GM21529 (cell line): ENCODE data around the gene NCKIPSD.
A peak's percentile ranks its signal among the peaks of the same experiment; 100 is the strongest.

ENCODE experiments used
- ATAC-seq: cut with Tn5 transposase; IDR thresholded peaks from one replicate; pipeline ENCODE4 v1.9.1; 2021; ENCODE audit not compliant: unreplicated experiment

The NCKIPSD gene

DNA sequence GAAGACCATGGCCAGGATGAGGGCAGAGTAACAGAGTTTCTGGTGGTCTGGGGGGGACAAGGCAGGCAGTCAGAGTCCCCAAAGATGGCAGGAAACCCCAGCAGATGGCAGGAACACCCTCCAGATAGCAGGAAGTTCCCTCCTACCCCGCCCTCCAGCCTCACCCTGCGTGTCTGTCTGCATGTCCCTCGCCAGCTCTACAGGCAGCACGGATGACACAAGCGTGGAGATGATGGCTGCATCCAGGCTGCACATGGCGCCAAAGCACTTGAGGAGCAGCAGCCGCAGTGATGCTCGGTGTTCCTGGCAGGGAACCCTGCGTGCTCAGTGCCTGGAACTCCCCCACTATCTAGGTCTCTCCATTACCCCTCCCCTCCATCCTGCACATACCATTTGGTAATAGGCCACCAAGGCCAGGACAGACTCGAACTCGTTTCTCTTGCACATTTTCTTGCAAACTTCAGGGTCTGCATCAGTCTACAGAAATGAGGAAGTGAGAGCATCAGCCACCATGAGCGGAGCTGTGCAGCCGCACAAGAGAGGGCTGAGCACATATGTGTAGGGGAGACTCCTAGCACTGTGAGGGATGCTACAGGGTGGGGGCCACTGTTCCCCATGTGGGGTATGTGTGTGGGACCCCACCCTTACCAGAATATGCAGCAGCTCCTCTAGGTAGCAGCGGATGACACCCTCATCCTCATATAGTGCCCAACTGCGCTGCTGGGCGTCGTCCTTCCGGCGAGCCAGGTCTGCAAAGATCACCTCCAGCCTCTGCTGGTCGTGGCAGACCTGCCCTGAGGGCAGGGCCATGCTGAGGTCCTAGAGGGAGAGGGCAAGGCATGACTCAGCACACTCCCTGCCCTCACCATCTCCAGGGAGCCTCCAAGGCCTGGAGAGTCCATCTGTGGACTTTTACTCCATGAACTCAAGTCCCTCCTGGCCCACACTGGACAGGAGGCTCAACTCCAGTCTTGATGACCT is 6.0 kb downstream of the NCKIPSD start:
- no peak for ATAC-seq

DNA sequence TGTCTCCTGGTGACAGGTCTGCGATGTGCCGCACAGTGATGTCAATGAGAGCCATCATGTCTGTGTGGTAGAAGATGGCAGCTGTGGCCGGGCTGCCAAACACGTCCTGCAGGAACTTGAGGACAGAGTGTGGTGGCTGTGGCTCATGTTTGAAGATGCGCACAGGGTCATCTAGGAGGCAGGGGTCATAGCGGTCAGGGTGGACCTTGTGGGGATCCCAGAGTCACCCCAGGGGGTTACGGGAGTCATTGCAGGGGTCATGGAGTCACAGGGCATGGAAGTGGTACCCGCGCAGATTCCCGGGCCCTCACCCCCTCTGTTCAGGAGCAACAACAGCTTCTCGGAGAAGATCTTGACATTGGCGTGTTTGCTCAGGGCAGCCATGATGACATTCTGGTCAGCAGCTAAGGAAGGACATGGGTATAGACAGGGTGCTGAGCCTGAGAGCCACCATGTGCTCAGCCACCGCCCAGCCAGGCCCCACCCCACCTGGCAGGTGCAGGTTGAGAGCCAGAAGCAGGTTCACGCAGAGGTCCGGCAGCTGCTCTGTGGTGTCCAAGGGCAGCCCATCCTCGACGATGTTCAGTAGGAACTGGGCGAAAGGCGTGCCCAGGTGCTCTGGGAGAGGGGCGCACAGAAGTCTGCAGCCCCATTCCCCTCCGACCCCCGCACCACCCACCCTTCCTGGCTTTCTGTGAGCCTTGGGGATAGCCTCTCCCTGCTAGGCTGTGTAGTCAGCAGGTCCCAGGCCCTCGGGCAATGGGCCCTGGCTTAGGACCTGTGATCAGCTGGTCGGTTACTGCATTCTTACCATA is 6.9 kb downstream of the NCKIPSD start:
- ATAC-seq, result no peak

DNA sequence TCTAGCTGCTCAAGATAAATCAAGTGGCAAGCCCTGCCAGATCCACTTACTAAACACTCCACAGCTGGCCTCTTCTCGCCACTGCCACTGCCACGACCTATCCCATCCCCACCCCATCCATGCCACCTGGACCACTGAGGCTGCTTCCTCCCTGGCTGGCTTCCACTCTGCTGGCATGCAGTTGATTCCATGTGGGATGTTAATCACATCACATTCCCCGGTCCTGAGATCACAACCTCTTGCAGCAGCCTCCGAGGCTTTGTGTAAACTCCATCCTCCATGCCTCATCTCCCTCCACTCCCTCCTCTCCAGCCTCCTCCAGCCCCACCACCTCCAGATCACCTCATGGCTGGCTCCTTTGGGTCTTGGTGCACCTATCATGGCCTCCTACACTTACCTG is 7.7 kb downstream of the NCKIPSD start:
- no peak for ATAC-seq

DNA sequence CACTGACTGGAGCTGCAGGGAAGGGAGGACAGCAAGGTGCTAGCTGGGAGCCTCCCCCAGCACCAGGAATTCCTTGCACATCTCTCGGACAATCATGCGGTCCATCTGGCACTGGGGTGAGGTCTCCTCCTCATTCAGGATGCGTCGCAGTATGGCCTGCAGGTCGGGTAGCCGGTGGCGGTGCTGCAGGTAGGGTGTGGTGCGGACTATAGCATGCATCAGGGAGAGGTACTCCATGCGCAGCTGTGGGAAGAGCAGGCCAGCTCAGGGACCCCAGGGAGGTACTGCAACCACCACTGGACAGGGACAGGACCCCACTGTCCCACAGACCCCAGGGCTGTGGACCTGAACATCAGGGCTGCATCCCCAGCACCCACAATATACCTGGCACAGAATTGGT is 11.2 kb downstream of the NCKIPSD start:
- no peak for ATAC-seq

DNA sequence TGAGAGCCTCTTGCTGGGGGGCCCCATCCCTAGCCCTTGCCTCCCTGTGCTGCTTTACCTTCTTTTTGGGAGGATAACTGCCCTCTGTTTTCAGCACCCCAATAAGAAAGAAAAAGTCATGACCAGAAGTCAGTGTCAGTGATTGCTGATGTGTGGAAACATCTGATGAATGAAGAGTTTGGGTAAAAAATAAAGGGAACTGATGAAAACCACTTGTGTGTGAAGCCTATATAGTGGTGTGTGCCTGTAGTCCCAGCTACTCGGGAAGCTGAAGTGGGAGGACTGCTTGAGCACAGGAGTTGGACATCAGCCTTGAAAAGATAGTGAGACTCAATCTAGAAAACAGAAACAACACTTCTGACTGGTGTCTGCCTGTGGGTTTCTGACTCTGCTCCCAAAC is 13.2 kb downstream of the NCKIPSD start:
- no peak for ATAC-seq

DNA sequence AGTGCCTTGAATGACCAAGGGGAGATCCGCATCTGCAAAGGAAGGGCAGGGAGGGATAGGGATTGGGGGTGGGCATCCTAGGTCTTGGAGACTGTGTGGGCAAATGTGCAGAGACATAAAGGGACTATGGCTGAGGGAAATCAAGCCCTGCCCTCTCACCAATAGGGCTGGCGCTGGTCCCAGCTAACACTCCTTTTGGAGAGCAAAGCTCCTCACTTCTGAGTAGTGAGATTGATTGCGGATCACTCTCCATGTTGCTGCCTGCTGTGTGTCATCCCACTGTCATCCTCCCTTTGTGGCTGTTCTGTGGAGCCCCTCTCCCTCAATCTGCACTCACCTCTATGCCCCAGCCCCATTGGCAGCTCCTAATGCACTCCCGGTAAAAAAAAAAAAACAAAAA is 20.8 kb downstream of the NCKIPSD start:
- no peak for ATAC-seq

DNA sequence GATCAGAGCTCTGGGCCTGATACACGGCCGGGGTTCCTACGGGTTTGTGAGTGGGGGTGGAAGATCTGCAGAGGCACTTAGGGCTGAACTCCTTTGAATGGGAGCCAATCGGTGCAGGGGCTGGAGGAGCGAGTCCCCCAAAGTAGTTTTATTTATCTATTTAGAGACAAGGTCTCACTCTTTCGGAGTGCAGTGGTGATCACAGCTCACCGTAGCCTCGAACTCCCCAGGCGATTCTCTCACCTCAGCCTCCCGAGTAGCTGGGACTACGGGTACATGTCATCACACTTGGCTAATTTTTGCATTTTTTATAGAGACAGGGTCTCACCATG is 21.4 kb downstream of the NCKIPSD start:
- no peak for ATAC-seq

DNA sequence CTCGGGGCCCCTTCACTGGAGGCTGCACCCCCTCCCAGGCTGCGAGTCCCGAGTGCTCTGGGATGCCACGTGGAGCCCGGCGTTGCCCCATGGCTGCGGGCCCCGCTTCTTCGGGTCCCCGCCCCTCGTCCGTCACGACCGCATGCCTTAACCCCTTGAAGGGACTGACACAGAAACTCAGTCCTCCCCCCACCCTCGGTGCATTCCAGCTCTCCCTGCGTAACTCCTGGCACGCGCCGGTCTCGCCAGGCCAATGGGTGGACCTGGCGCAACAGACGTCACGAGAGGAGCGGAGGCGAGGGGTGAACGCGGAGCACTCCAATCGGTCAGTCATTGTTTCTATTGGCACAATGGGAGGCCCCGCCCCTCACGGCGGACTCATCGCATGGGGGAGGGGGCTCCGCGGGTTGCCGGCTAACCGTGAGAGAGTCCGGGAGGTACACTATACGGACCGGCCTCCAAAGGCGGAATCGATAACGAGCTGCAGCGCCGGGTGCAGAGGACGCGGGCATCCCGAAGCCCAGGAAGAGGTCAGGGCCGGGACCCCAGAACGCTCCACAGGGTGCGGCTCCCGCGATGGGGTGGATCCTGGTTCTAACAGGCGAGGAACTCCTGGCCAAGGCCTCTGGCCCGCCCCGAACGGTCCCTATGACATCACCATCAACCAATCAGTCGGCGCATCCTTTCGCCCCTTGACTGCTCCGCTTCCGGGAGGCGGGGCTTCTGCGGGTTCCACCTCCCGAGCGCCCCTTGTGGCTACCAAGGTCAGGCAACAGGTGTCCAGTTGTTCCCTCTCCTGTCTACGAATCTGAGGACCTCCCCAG is 22.0 kb downstream of the NCKIPSD start:
- ATAC-seq, result peak; percentile 85

DNA sequence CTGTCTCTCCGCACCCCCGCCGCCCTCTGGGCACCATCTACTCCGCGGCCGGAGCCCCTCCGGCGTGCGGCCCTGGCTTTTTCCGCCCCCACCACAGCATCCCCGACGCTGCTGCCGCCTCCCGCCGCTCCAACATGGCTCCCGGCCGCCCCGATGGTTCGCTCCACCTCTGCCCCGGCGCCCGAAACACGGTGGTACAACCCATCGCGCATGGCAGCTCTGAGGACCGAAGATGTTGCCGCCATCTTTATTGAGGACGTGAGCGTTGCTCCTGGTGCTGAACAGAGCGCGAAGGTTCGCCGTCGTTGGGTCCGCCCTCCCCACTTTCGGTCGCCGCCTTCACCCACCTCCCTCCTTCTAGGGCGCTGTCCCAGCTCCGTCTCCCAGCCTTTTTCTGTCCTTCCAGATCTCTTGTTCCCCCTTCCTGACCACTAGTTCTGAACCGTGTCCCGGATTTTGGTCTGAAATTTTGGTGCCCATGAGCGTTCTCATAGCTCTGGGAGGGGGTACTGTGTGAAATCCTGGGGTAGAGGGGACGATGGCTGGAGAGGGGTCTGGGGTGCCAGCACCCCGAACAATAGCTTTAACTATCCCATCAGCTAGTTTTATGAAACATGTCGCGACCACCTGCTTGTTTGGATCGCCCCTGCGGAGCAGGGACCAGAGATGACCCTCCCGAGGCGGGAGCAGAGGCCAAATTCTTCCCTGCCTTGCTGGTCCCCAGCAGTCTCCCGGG is 22.8 kb downstream of the NCKIPSD start, which contains the start of gene CELSR3:
Gene CELSR3 (minus strand): TSS at position 134 of the 736 bp plus-strand sequence. CDS start 252 bp downstream, outside the sequence.
- ATAC-seq, result no peak

DNA sequence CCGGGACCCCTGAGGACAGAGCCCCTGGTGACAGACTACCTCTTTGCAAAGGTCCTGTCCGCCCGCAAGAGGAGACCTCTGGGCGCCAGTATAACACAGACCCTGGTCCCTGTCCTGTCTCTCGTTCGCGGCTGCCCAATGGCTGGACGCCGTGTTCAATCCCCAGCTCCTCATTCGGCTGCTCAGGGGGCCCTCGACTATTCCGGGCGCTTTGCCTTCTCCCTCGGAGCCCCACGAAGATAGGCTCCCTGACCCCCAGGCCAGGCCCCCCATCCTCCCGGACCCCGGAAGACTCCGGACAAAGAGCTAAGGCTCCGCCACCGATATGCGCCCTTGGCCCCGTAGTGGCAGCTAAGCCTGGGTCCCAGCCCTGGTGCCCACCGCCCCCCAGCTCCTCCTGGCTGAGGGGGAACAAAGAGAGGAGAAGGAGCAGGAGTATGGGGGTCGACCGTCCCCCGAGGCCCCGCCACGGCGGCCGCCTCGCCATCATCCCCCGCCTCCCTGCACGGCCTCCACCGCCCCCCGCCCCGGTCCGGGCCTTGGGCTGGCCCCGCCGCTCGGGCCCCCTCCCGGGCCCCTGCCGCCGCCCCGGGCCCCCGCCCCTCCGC is 23.5 kb downstream of the NCKIPSD start:
- no peak for ATAC-seq

DNA sequence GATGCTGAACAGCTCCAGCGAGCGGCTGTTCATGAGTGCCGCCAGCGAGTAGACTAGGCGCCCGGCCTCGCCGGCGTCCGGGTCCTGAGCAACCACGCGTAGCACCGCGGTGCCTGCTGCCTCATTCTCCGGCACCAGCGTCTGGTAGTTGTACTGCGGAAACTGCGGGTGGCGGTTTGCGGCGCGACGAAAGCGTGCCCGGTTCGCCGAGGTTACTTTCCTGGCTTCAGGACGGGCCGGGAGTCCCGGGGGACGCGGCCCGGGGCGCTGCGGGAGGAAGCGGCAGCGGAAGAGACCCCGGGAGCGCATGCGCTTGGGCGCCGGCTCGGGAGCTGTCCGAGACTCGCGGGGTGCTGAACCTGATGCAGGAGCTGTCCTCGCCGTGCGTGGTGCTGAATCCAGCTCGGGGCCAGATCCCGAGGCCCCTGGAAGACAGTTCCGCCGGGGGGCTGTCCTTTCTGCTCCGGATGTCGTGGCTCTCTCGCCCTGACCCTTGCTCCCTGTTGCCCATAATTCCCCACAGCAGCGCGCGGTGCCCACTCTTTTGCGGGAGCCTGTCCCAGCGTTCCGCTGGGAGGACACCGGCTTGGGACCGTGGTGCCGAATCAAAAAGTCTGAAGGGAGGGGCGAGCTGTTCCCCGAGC is 24.1 kb downstream of the NCKIPSD start:
- ATAC-seq, result no peak

DNA sequence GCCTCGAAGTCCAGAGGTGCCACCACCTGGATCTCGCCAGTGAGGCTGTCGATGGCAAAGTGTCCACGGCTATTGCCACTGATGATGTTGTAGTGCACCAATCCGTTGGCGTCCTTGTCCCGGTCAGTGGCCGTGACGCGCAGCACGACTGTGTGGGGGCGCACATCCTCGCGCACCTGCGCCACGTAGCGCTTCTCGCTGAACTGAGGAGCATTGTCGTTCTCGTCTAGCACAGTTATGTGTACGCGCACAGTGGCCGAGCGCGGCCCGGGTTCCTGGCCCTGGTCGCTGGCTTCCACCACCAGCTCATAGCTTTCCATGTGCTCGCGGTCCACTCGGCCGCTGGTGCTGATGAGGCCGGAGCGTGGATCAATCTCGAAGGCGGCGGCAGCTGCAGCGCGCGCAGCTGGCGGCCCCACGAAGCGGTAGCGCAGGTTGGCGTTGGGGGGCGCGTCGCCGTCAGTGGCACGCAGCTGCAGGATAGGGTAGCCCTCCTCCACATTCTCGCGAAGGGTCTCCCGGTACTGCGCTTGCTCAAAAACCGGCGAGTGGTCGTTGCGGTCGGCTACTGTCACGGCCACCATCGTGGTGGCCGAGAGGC is 24.8 kb downstream of the NCKIPSD start:
- ATAC-seq, result no peak

DNA sequence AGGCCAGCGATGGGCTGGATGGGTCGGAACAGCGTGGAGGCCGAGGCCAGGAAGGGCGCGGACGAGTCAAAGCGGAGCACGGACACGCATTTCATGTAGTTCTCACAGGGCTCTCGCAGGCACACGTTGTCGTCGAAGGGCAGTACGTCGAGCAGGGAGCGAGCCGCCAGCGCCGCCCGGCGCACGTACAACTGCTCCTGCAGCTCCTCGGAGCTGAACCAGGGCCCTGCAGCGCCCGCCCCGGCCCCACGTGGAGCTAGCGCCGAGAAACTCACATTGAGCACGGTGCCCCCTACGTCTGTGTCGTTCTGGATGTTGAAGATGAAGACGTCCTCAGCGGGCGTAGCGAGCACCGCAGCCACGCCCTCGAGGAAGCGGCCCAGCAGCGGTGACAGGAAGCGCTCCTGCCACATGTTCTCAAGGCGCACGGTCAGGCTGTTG is 28.9 kb downstream of the NCKIPSD start:
- ATAC-seq, result no peak

DNA sequence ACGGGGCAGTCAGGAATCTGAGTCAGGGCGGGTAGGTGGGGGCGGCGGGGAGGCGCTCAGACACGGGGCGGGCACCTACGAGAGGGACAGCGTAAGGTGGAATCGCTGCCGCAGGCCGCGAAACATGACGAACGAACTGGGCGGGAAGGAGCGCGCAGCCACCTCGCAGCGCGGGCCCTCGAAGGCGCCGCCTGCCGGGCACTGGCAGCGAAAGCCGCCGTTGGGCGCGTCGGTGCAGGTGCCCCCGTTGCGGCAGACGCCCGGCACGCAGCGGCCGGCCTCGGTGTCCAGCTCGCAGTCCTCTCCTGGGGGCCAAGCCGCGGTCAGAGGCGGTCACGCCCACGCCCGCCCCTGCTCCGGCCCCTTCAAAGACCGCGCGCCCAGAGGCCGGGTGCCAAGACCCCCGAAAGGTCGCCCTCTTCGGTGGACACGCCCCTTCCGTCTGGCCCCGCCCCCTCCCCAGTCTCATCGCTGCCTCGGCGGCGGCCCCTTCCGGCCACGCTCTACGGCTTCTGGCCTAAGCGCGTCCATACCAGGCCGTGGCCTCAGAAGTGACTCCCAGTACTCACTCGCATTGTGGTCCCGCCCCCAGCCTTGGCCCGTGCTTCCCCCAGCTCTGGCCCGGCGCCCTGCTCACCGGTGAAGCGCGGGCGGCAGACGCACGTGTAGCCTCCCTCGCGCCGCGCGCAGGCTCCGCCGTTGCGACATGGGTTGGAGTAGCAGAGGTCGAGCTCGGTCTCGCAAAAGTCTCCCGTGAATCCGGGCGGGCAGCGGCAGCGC is 29.5 kb downstream of the NCKIPSD start:
- ATAC-seq, result peak; percentile 50

DNA sequence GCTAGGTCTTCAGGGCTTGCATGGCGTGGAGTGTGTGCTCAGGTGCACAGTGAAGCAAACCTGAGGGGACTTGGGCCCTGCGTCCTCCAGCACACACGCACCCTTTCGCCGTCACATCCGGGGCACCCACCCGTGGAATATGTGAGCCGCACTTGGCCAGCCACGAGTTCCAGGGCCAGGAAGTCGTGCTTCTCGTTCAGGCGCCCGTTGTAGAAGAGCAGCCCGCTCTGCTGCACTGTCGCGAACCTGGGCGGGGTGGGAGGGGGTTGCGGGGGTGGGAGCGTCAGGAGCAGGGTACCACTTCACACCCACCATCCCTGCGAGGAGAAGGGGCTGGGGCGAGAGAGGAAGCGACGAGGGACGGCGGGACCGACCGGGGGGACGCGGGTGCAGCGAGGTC is 30.1 kb downstream of the NCKIPSD start:
- ATAC-seq, result no peak

DNA sequence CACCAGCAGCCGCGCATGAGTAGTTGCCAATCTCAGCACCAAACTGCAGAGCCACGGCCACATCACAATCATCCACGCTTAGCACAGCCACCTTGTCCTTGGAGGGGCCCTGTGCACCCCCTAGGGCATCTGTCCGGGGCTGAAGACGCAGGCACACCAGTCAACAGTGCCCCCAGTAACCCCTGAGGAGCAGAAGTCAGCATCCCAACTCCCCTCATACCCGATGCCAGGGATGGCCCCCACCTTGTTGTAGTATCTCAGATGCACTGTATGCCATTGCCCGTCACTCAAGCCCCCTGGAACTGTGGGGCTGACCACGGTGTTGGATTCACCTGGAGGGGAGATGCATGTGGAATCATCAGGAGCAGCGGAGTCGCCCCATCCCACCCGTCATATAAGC is 30.7 kb downstream of the NCKIPSD start:
- ATAC-seq, result no peak

DNA sequence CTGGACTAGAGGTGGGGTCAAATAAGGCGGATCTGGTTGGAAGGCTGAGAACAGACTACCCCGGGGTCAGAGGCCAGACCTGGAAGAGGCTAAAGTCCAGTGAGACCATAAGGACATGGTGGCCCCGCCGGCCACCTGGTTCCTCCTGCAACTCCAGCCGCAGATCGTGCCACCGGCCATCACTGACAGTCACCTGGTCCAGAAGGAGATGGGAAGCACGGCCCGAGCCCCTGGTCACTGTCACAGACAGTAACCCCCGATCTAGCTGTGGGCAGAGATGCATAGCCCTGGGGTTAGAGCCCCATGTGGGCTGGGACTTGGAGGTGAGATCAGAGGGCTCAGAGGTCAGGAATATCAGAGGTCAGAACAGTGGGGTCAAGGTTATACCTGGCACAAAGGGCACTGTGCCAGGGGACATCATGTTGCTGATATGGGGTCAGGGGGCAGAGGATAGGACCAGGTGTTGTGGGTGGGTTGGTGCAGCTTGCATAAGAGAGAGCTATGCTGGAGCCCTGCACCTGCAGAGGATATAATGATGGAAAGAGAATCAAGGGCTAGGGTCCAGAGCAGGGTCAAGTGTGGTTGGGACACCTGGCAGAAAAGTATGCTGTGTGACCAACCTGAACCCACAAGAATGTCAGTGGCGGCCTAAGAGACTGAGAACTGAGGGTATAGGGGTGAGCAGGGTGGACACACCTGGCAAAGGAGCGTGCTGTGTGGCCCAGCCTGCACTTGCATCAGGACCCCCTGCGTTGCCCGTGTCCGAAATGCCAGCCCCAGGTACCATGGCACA is 32.6 kb downstream of the NCKIPSD start:
- ATAC-seq, result no peak
